Neural progenitor cell (in vitro differentiated cells): ENCODE measurements around the gene PANK4. TPM values are rescaled to one million over a fixed set of nuclear protein-coding genes. Genes with fewer than 3 reads are reported as not detected.

Source experiments
- DNase-seq: peaks from one replicate; pipeline ENCODE4 v3.0.0-alpha.2; 2016; ENCODE audit warnings: low spot score
- H2AFZ ChIP-seq: fragments of 200-600 bp; sonication (generic); replicated peaks from 2 replicates; pipeline ENCODE4 v1.6.1; 2016; ENCODE audit warnings: antibody characterized with exemption
- H3F3A ChIP-seq: fragments of 200-600 bp; sonication (generic); 2 replicates; pipeline ENCODE4 v1.6.1; 2016; ENCODE audit warnings: antibody characterized with exemption, low read depth
- H3K27ac ChIP-seq: fragments of 200-600 bp; sonication (generic); 2 replicates; pipeline ENCODE4 v1.5.1; 2016; ENCODE audit warnings: mild to moderate bottlenecking
- H3K27me3 ChIP-seq: fragments of 200-600 bp; sonication (generic); 2 replicates; pipeline ENCODE4 v1.6.1; 2016; ENCODE audit warnings: mild to moderate bottlenecking, moderate library complexity
- H3K36me3 ChIP-seq: fragments of 200-600 bp; sonication (generic); 2 replicates; pipeline ENCODE4 v1.5.1; 2016
- H3K4me1 ChIP-seq: fragments of 200-600 bp; sonication (generic); 2 replicates; pipeline ENCODE4 v1.6.1; 2016; ENCODE audit warnings: mixed run types
- H3K4me2 ChIP-seq: fragments of 200-600 bp; sonication (generic); 2 replicates; pipeline ENCODE4 v1.6.1; 2016
- H3K4me3 ChIP-seq: fragments of 200-600 bp; sonication (generic); 2 replicates; pipeline ENCODE4 v1.5.1; 2016
- H3K79me2 ChIP-seq: fragments of 200-600 bp; sonication (generic); 2 replicates; pipeline ENCODE4 v1.6.1; 2016; ENCODE audit warnings: low read depth
- H3K9ac ChIP-seq: fragments of 200-600 bp; sonication (generic); 2 replicates; pipeline ENCODE4 v1.6.1; 2016
- H3K9me3 ChIP-seq: fragments of 200-600 bp; sonication (generic); 2 replicates; pipeline ENCODE4 v1.5.1; 2016; ENCODE audit warnings: low read depth
- H4K20me1 ChIP-seq: fragments of 200-600 bp; sonication (generic); 2 replicates; pipeline ENCODE4 v1.6.1; 2016; ENCODE audit warnings: low read depth
- H3K27ac Mint-ChIP-seq: 3 replicates; pipeline ENCODE4 v1.8.0; 2021; ENCODE audit warnings: mixed read lengths
- H3K27me3 Mint-ChIP-seq: 2 replicates; pipeline ENCODE4 v1.8.0; 2022; ENCODE audit warnings: low read depth, mild to moderate bottlenecking, inconsistent platforms, moderate library complexity, mixed read lengths; ENCODE audit not compliant: insufficient read depth
- H3K36me3 Mint-ChIP-seq: 3 replicates; pipeline ENCODE4 v1.8.0; 2021; ENCODE audit warnings: mixed read lengths
- H3K4me1 Mint-ChIP-seq: 3 replicates; pipeline ENCODE4 v1.8.0; 2021; ENCODE audit warnings: mixed read lengths
- H3K4me3 Mint-ChIP-seq: 3 replicates; pipeline ENCODE4 v1.8.0; 2021; ENCODE audit warnings: mild to moderate bottlenecking, moderate library complexity, mixed read lengths
- H3K9me3 Mint-ChIP-seq: 3 replicates; pipeline ENCODE4 v1.8.0; 2020; ENCODE audit warnings: mixed read lengths
- CTCF ChIP-seq: fragments of 200-600 bp; sonication (generic); IDR thresholded peaks from 2 replicates; pipeline ENCODE4 v1.5.1; 2017; ENCODE audit warnings: antibody characterized with exemption, mild to moderate bottlenecking
- EZH2 ChIP-seq: fragments of 200-600 bp; sonication (generic); IDR thresholded peaks from 2 replicates; pipeline ENCODE4 v1.6.1; 2017; ENCODE audit warnings: antibody characterized with exemption, mild to moderate bottlenecking, moderate library complexity
- EZH2phosphoT487 ChIP-seq: fragments of 200-600 bp; sonication (generic); IDR thresholded peaks from 2 replicates; pipeline ENCODE4 v1.6.1; 2017; ENCODE audit warnings: antibody characterized with exemption
- total RNA-seq: library from RNA; depleted of rRNA; stranded (reverse); fragments of >200 nt; gene quantifications from 2 replicates; pipeline ENCODE4 v1.2.3, GENCODE V29; 2015; ENCODE audit warnings: low replicate concordance

Gene PANK4
- total RNA-seq, 1 donor from 2014 or later, result 30.6 TPM

- Mint-ChIP-seq H3K9me3 (no peaks in the 10 kb centered on the region), H3K27ac (no peak overlapping the region), H3K4me3 (no peak overlapping the region), H3K36me3 (no peaks in the 10 kb centered on the region), H3K27me3 (peaks cover 15% of the 10 kb centered on the region), H3K4me1 (peaks cover 19% of the 10 kb centered on the region)
- no peak for TF ChIP-seq EZH2
- no peak for TF ChIP-seq EZH2phosphoT487
- TF ChIP-seq CTCF, result no peak
- H3K9ac ChIP-seq, result no peak overlapping the region
- H4K20me1 ChIP-seq, result peaks cover 28% of the 10 kb centered on the region
- H3F3A ChIP-seq, result no peaks in the 10 kb centered on the region
- H3K27ac ChIP-seq, result no peak overlapping the region
- no peaks in the 10 kb centered on the region for H3K36me3 ChIP-seq
- no peaks in the 10 kb centered on the region for H3K79me2 ChIP-seq
- DNase-seq, result peak; percentile 90
- H3K4me3 ChIP-seq, result no peak overlapping the region
- no peak overlapping the region for H3K4me2 ChIP-seq
- H3K27me3 ChIP-seq, result peaks cover 25% of the 10 kb centered on the region
- H3K9me3 ChIP-seq, result no peaks in the 10 kb centered on the region
- H2AFZ ChIP-seq, result no peak overlapping the region
- H3K4me1 ChIP-seq, result peaks cover 13% of the 10 kb centered on the region
Observed at GRCh38 chr1:2468041-2468472, 58.3 kb downstream of the PANK4 start.

- peak; percentile 77 for DNase-seq
- Histone ChIP-seq H3K9ac (no peak overlapping the region), H3K36me3 (no peaks in the 10 kb centered on the region), H3K79me2 (no peaks in the 10 kb centered on the region), H2AFZ (no peak overlapping the region), H3K9me3 (no peaks in the 10 kb centered on the region), H3K27ac (no peak overlapping the region), H4K20me1 (peaks cover 28% of the 10 kb centered on the region), H3F3A (no peaks in the 10 kb centered on the region), H3K27me3 (peaks cover 25% of the 10 kb centered on the region), H3K4me2 (peak overlapping the region; percentile 71), H3K4me3 (peak overlapping the region; percentile 33), H3K4me1 (peaks cover 13% of the 10 kb centered on the region)
- Mint-ChIP-seq H3K4me3 (no peak overlapping the region), H3K36me3 (no peaks in the 10 kb centered on the region), H3K4me1 (peaks cover 19% of the 10 kb centered on the region), H3K27ac (no peak overlapping the region), H3K27me3 (peaks cover 16% of the 10 kb centered on the region), H3K9me3 (no peaks in the 10 kb centered on the region)
- TF ChIP-seq CTCF (peak; percentile 25), EZH2 (no peak), EZH2phosphoT487 (no peak)
Observed at GRCh38 chr1:2466958-2467554, 59.3 kb downstream of the PANK4 start.

- Histone ChIP-seq H4K20me1 (peaks cover 28% of the 10 kb centered on the region), H2AFZ (no peak overlapping the region)
Observed at GRCh38 chr1:2466270-2466665, 60.1 kb downstream of the PANK4 start.

More at GRCh38 chr1:2466270-2466665, 60.1 kb downstream of the PANK4 start:
- Histone ChIP-seq H3K27ac (no peak overlapping the region), H3K27me3 (peaks cover 25% of the 10 kb centered on the region), H3K79me2 (no peaks in the 10 kb centered on the region), H3K4me2 (no peak overlapping the region), H3K9ac (no peak overlapping the region), H3F3A (no peaks in the 10 kb centered on the region), H3K9me3 (no peaks in the 10 kb centered on the region), H3K4me3 (no peak overlapping the region), H3K36me3 (no peaks in the 10 kb centered on the region), H3K4me1 (peaks cover 13% of the 10 kb centered on the region)
- no peak for DNase-seq
- Mint-ChIP-seq H3K36me3 (no peaks in the 10 kb centered on the region), H3K27ac (no peak overlapping the region), H3K27me3 (peaks cover 16% of the 10 kb centered on the region), H3K4me3 (peak overlapping the region; percentile 65), H3K9me3 (no peaks in the 10 kb centered on the region), H3K4me1 (peaks cover 19% of the 10 kb centered on the region)
- TF ChIP-seq CTCF, result no peak
- TF ChIP-seq EZH2, result no peak
- TF ChIP-seq EZH2phosphoT487, result no peak
